ENCODE measurements around the gene SKI.

Gene SKI

GRCh38 chr1:2228157-2228594 is at the start of gene SKI:
Gene SKI (plus strand): TSS chr1:2228319. CDS start chr1:2228767, 448 bp downstream.
- DNase-seq (ENCODE audit: extremely low spot score, insufficient read length, low read depth) (no peak), FAIRE-seq (no peak)

GRCh38 chr1:2178875-2179274 is 49.2 kb upstream of the SKI start:
- no peak for DNase-seq (ENCODE audit: extremely low spot score, insufficient read length, low read depth)
- no peak for FAIRE-seq

- no peak for FAIRE-seq
- no peak for DNase-seq (ENCODE audit: extremely low spot score, insufficient read length, low read depth)
These were observed 48.7 kb upstream of the SKI start for GRCh38 chr1:2179283-2180013.

- no peak for DNase-seq (ENCODE audit: extremely low spot score, insufficient read length, low read depth)
- FAIRE-seq: no peak
These were observed 47.5 kb upstream of the SKI start for GRCh38 chr1:2180297-2181245.

- no peak for DNase-seq (ENCODE audit: extremely low spot score, insufficient read length, low read depth)
These were observed 46.8 kb upstream of the SKI start for GRCh38 chr1:2181271-2181670.

GRCh38 chr1:2181752-2182151 is 46.4 kb upstream of the SKI start:
- no peak for FAIRE-seq
- DNase-seq (ENCODE audit: extremely low spot score, insufficient read length, low read depth): no peak

More at GRCh38 chr1:2181271-2181670, 46.8 kb upstream of the SKI start:
- FAIRE-seq: no peak

GRCh38 chr1:2182376-2182775 is 45.7 kb upstream of the SKI start:
- no peak for FAIRE-seq

GRCh38 chr1:2183937-2184334 is 44.2 kb upstream of the SKI start:
- no peak for FAIRE-seq
- no peak for DNase-seq (ENCODE audit: extremely low spot score, insufficient read length, low read depth)

More at GRCh38 chr1:2182376-2182775, 45.7 kb upstream of the SKI start:
- DNase-seq (ENCODE audit: extremely low spot score, insufficient read length, low read depth): no peak

- FAIRE-seq: no peak
These were observed 43.6 kb upstream of the SKI start for GRCh38 chr1:2184531-2184930.

GRCh38 chr1:2184934-2185333 is 43.2 kb upstream of the SKI start:
- no peak for DNase-seq (ENCODE audit: extremely low spot score, insufficient read length, low read depth)
- FAIRE-seq: no peak

More at GRCh38 chr1:2184531-2184930, 43.6 kb upstream of the SKI start:
- DNase-seq (ENCODE audit: extremely low spot score, insufficient read length, low read depth): no peak

- no peak for DNase-seq (ENCODE audit: extremely low spot score, insufficient read length, low read depth)
- no peak for FAIRE-seq
These were observed 42.0 kb upstream of the SKI start for GRCh38 chr1:2185880-2186855.

- DNase-seq (ENCODE audit: extremely low spot score, insufficient read length, low read depth): no peak
- FAIRE-seq: no peak
These were observed 41.2 kb upstream of the SKI start for GRCh38 chr1:2186901-2187300.

GRCh38 chr1:2187619-2188018 is 40.5 kb upstream of the SKI start:
- no peak for FAIRE-seq

GRCh38 chr1:2188336-2188735 is 39.8 kb upstream of the SKI start:
- no peak for FAIRE-seq
- no peak for DNase-seq (ENCODE audit: extremely low spot score, insufficient read length, low read depth)

More at GRCh38 chr1:2187619-2188018, 40.5 kb upstream of the SKI start:
- no peak for DNase-seq (ENCODE audit: extremely low spot score, insufficient read length, low read depth)

- FAIRE-seq (no peak), DNase-seq (ENCODE audit: extremely low spot score, insufficient read length, low read depth) (no peak)
These were observed 38.4 kb upstream of the SKI start for GRCh38 chr1:2189459-2190425.

- no peak for FAIRE-seq
- DNase-seq (ENCODE audit: extremely low spot score, insufficient read length, low read depth): no peak
These were observed 37.6 kb upstream of the SKI start for GRCh38 chr1:2190491-2190976.

- FAIRE-seq (no peak), DNase-seq (ENCODE audit: extremely low spot score, insufficient read length, low read depth) (no peak)
These were observed 35.8 kb upstream of the SKI start for GRCh38 chr1:2192031-2192995.
